ENCODE measurements around the gene ANKRD40CL.
"Not testable (repeated sequence)": the region's sequence is repeated elsewhere in the genome, so short reads cannot be mapped to it uniquely, and the experiment has no call there.

ANKRD40CL gene

GRCh38 chr17:50758524-50758923, 8.8 kb downstream of the ANKRD40CL start:
- DNase-seq: no peak

DNA sequence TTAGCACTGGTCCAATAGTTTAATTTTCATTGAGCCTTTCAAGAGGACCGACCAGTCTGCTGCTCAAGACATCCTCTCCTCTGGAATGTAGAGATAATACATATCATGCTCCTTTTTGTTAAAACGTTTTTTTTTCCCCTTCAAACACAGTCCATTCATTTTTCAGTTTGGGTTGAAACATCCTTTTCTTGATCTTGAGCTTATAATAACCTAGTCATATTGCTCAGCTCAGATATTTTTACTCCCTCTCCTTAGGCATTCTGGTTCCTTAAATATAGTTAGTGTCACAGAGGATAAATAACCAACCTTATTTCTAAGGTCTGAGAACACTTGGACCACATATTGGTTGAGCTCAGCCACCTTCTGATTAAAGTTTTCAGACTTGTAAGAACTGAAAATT, 12.8 kb downstream of the ANKRD40CL start:
- DNase-seq: no peak

GRCh38 chr17:50749245-50749644, 18.1 kb downstream of the ANKRD40CL start:
- DNase-seq: no peak

DNA sequence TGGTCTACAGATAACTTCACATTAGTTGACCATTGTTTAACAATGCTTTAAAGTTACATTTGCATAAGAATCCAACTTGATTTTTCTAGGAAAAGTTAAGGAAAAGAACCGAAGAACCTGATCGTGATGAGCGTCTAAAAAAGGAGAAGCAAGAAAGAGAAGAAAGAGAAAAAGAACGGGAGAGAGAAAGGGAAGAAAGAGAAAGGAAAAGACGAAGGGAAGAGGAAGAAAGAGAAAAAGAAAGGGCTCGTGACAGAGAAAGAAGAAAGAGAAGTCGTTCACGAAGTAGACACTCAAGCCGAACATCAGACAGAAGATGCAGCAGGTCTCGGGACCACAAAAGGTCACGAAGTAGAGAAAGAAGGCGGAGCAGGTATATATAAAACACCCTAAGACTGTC, 21.7 kb downstream of the ANKRD40CL start:
- no peak for DNase-seq

DNA sequence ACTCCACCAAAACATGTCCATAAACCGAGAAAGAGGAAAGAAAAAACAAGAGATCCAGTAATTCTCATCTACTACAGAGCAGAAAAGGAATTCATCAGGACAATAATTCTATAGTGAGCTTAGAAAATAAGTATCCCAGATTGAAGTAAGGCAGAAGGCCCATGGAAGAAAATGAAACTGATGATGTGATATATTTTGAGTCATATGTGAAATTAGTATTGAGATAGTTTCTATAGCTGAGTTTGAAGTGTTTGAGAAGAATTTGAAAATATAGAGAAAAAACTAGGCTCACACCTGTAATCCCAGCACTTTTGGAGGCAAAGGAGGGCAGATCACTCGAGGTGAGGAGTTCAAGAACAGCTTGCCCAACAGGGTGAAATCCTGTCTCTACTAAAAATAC, 28.2 kb downstream of the ANKRD40CL start:
- DNase-seq: no peak

- no peak for DNase-seq
Observed at GRCh38 chr17:50737118-50737698, 30.1 kb downstream of the ANKRD40CL start.

DNA sequence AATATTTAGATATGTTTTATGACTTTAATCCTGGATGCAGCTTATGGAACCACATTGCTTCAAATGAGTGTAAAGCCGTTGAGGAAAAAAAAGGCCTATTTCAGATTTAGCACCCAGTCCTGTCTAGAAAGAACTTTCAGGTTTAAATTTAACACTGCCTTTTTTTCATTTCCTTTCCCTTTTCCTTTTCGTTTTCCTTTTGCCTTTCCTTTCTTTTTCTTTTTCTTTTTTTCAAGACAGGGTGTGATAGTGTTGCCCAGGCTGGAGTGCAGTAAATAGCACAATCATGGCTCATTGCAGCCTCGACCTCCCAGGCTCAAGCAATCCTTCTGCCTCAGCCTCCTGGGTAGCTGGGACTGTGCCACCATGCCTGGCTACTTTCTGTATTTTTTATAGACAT, 32.0 kb downstream of the ANKRD40CL start:
- DNase-seq: no peak

DNA sequence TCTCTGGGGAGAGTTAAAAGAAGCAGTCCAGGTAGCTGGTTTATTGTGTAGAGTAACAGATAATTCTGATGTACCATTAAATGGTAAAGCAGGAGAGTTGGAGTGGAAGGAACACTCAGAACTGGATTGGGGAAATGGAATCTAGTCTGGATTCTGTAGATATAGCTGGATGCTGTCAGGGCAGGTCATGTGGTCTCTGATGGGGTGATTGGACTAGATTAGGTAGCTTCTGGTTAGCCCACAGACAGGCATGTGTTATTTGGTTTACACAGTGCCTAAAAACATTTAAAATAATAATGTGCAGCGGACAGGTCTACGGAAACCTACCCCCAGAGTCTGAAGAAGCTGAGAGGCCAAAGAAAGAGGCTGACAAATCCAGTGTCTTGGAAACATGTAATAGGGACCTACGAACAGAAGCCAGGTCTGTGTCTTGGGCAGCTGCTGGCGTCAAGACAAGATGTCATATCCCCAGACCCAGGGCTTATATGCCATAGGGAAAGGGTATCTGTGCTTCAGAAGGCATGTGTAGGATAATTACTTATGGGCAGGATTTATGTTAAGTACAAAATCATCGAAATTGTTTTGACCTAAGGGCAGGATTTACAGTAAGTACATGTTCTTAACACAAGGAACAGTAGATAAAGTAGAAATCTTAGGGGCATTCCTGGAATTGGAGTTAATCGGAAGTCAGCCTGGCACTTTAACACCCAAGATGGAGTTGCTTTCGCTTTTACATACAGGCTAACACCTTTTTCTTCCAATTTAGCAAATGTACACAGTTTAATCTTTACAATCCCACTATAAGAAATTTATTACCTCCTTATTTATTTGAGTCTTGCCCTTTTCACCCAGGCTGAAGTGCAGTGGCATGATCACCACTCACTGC, 35.5 kb downstream of the ANKRD40CL start:
- DNase-seq: no peak

DNA sequence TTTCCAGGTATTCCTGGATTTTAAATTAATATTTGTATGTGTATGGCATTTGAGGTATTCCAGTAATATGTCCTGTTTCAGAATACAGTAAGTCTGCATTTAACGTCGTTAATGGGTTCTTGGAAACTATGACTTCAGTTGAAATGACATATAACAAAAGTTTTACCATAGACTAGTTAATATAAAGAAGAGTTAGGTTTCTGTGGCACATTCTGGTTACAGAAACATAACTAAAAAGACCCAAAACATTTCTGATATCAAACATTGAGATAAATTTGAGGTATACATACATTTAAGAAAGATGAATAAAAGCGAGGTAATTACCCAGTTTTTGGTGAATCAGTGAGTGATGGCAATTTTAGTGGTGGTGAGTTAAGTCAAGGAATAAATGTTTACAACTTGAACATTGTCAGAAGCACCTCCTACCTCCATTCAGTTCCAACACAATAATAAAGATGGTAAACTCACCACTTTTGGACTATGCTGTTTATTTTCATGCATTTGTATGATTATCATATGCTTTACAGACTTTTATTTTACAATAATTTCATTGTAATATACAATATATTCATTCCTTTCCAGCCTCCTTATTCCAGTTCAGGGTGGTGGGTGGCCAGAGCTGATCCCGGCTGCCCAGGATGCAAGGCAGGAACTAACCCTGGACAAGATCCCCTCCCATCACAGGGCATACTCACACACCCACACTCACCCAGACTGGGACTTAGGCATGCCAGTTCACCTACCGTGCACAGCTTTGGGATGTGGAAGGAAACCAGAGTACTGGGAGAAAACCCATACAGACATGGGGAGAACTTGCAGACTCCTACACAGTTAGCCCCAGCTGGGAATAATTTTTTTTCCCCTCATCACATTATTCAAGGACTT, 38.2 kb downstream of the ANKRD40CL start:
- no peak for DNase-seq

GRCh38 chr17:50728112-50728429, 39.2 kb downstream of the ANKRD40CL start:
- no peak for DNase-seq

GRCh38 chr17:50725769-50726655, 41.3 kb downstream of the ANKRD40CL start:
- no peak for DNase-seq

DNA sequence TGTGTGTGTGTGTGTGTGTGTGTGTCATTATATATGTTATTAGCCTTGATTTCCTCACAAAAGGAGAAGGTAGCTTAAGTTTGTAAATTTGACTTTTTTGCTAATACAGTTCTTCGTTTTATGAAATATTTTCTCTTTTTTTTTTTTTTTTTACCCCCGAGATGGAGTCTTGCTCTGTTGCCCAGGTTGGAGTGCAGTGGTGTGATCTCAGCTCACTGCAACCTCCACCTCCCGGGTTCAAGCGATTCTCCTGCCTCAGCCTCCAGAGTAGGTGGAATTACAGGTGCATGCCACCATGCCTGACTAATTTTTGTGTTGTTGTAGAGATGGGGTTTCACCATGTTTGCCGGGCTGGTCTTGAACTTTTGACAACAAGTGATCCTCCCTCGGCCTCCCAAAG, 42.7 kb downstream of the ANKRD40CL start:
- DNase-seq: not testable (repeated sequence)

DNA sequence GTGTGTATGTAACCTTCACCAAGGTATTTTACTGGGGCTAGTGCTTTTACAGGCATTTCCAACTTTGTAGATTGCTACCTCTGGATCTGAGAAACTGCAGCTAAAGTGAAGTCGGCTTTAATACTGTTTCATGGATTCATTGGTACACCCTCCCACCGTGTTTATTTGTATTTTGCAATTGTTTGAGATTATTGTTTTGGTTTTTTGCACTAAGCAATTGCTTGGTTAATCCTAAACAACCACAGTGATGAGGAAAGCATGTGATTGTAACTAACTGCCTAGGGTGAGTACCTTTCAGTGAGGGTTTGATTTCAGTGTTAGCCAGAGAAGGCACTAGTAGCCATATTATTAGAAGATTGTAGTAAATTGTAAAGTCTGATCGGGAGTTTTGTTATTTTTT, 44.6 kb downstream of the ANKRD40CL start:
- DNase-seq: no peak

GRCh38 chr17:50721194-50722010, 45.9 kb downstream of the ANKRD40CL start:
- peak in 1 of 2 experiments; percentile 25 for DNase-seq

GRCh38 chr17:50719924-50720794, 47.2 kb downstream of the ANKRD40CL start:
- DNase-seq: peak in 1 of 2 experiments; percentile 61

GRCh38 chr17:50719144-50719923, 48.0 kb downstream of the ANKRD40CL start, which contains the start of gene LUC7L3:
TSS of gene LUC7L3 (plus strand) at chr17:50719603. CDS start at chr17:50719733, 130 bp downstream.
- DNase-seq: peak; percentile 70 to 89

GRCh38 chr17:50715471-50715870, 51.8 kb downstream of the ANKRD40CL start:
- DNase-seq: no peak

DNA sequence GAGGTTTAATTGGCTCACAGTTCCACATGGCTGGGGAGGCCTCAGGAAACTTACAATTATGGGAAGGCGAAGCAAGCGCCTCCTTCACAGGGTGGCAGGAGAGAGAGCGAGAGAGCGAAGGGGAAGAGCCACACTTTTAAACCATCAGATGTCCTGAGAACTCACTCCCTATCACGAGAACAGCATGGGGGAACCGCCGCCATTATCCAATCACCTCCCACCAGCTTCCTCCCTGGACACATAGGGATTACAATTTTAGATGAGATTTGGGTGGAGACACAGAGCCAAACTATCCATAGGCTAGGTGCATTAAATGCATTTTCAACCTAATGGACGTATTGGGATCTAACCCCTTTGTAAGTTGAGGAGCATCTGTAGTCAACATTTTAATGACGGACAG, 54.7 kb downstream of the ANKRD40CL start:
- no peak for DNase-seq

All from SW 1271 (cell line).